Fibroblast of the aortic adventitia (primary cell): ENCODE measurements around the gene OR52E4. TPM values are rescaled to one million over a fixed set of nuclear protein-coding genes. Genes with fewer than 3 reads are reported as not detected.

ENCODE experiments used
- DNase-seq: peaks from one replicate; pipeline ENCODE4 v3.0.0-alpha.2; 2010; ENCODE audit warnings: low read depth
- H3K4me3 ChIP-seq: 2 replicates; pipeline ENCODE4 v1.5.1; 2011; ENCODE audit warnings: low read depth, mild to moderate bottlenecking, control low read depth, low read length, moderate library complexity
- total RNA-seq: library from RNA; depleted of rRNA; stranded (reverse); fragments of >200 nt; gene quantifications from 2 replicates; pipeline ENCODE4 v1.2.3, GENCODE V29; 2012; ENCODE audit warnings: low replicate concordance
- TF ChIP-seq, protein P1 (sequence below): IDR thresholded peaks from 2 replicates; pipeline ENCODE4 v1.5.1; 2011; ENCODE audit warnings: mild to moderate bottlenecking, low read length, control low read depth, inconsistent platforms; ENCODE audit not compliant: insufficient read depth

Gene OR52E4
- total RNA-seq, 1 donor: not detected

DNA sequence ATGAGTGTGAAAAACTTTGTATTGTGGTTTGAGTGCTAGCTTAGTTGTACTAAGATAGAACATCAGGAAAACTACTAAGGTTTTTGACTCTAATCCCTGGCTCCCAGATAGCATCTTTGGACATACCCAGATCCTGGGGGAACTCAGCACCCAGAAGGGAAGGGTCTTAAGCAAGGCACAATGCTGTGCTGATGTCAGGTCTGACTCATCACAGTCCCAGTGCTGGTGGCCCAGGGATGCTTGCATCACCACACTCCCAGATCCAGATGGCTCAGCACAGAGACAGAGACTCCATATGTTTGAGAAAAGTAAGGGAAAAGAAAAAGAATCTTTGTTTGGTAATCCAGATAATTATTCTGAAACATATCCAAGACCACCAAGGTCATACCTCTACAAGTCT is 43.4 kb downstream of the OR52E4 start:
- TF ChIP-seq, protein P1, sequence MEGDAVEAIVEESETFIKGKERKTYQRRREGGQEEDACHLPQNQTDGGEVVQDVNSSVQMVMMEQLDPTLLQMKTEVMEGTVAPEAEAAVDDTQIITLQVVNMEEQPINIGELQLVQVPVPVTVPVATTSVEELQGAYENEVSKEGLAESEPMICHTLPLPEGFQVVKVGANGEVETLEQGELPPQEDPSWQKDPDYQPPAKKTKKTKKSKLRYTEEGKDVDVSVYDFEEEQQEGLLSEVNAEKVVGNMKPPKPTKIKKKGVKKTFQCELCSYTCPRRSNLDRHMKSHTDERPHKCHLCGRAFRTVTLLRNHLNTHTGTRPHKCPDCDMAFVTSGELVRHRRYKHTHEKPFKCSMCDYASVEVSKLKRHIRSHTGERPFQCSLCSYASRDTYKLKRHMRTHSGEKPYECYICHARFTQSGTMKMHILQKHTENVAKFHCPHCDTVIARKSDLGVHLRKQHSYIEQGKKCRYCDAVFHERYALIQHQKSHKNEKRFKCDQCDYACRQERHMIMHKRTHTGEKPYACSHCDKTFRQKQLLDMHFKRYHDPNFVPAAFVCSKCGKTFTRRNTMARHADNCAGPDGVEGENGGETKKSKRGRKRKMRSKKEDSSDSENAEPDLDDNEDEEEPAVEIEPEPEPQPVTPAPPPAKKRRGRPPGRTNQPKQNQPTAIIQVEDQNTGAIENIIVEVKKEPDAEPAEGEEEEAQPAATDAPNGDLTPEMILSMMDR: no peak
- DNase-seq: no peak
- no peak overlapping the region for H3K4me3 ChIP-seq

DNA sequence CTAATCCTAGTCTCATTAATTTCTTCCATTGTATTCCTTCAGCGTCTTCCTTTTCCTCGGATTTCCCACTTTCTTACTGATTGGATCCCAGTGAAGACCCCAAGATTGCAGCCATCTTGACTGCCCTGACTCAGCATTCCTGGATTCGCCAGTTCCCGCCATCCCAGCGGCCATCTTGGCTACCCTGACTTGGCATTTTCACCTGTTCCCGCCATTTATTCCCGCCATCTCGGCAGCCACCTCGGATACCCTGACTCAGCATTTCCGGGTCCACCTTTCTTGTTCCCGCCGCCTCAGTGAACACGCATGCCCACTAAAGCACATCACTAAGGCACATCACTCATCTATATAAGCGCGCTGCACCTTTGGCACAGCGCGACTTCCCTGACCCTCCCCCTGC is 47.8 kb downstream of the OR52E4 start:
- no peak overlapping the region for H3K4me3 ChIP-seq
- DNase-seq: no peak
- TF ChIP-seq, protein P1: no peak

DNA sequence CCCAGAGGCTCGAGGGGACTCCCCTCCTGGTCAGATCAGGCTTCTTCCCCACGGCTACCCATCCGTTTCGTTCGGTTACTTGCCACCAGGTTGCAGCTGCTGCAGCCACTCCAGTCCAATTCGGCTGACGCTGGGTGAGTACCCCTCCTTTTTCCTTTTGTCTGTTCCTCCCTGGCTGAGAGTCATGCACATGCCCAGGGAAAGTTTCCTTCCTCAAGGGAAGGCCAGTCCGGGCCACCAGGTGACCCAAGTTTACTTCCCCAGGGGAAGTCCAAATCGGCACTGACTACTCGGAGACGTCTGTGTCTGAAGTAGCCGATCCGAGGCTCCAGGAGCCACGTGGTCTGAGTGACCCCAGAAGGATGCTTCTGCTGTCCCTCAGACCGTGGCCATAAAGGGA is 48.4 kb downstream of the OR52E4 start:
- TF ChIP-seq, protein P1: no peak
- H3K4me3 ChIP-seq: no peak overlapping the region

DNA sequence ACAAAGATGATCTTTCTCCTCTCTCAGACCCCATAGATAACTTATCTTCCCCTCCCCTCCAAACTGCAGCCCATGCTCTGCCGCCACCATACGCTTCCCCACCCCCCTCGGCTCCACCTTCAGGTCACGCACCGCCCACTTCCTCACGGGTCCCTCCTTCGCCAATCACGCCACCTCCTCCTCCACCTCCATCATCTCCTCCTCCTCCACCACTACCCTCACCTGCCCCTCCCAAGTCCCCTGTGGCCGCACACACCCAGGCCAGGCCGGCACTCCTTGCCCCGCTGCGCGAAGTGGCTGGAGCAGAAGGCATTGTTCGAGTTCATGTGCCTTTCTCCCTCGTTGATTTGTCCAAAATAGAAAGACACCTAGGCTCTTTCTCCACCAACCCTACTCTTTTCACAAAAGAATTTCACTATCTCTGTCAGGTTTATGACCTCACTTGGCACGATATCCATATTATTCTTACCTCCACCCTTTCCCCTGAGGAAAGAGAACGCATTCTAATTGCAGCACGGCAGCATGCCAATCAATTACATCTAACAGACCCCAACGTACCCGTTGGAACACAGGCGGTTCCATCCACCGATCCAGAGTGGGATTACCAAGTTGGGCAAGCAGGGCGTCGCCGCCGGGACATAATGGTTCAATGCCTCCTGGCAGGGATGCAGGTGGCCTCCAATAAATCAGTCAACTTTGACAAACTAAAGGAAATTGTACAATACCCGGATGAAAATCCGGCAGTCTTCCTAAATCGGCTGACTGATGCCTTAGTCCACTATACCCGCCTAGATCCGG is 49.3 kb downstream of the OR52E4 start:
- no peak for DNase-seq
- TF ChIP-seq, protein P1: no peak
- no peak overlapping the region for H3K4me3 ChIP-seq

More for the DNA sequence above, 48.4 kb downstream of the OR52E4 start:
- DNase-seq: no peak

DNA sequence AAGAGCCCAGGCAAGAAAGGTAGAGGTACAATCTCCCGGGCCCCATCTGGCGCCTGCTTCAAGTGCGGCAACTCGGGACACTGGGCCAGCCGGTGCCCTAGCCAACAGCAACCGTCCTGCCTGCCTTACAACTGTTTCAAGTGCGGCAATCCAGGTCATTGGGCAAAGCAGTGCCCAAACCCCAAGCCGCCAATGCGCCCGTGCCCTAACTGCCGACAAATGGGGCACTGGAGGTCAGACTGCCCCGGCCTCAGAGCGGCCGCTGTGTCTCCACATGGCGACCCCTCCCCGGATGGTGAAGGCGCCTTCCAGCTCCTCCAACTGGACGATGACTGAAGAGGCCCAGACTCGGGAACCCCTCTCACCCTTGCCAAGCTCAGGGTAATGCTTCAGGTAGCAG is 50.2 kb downstream of the OR52E4 start:
- H3K4me3 ChIP-seq: no peak overlapping the region
- no peak for DNase-seq
- TF ChIP-seq, protein P1: no peak

DNA sequence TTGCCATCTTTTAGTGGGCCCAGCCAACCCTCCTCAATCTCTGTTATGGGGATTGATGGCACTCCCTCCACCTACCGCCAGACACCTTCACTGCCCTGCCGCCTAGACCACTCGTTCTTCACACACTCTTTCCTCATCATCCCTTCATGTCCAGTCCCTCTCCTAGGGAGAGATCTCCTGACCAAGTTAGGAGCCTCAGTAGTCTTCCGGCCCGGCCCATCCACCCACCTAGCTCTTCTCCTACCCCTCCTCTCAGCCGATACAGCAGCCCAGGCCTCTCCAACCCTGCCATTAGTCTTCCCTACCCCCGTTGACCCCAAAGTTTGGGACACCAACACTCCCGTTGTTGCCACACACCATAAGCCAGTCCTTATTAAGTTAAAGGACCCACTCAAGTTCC is 50.6 kb downstream of the OR52E4 start:
- no peak overlapping the region for H3K4me3 ChIP-seq
- TF ChIP-seq, protein P1: no peak
- DNase-seq: no peak

DNA sequence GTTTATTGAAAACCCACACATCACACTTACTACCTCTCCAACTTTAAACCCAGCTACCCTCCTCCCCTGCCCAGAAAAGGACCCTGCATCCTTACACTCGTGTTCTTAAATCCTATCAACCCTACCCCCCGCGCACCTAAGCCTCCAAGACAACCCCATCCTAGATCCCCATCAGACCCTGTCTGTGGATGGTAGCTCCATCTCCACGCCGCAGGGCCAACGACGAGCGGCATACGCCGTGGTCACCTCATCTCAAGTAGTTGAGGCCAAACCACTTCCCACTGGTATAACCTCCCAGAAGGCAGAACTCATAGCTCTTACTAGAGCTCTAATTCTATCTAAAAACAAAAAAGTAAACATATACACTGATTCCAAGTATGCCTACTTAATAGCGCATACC is 52.2 kb downstream of the OR52E4 start:
- TF ChIP-seq, protein P1: no peak

More for the DNA sequence above, 52.2 kb downstream of the OR52E4 start:
- H3K4me3 ChIP-seq: no peak overlapping the region
- no peak for DNase-seq
